Measurements from ENCODE around the gene CDC42SE2.

DNA sequence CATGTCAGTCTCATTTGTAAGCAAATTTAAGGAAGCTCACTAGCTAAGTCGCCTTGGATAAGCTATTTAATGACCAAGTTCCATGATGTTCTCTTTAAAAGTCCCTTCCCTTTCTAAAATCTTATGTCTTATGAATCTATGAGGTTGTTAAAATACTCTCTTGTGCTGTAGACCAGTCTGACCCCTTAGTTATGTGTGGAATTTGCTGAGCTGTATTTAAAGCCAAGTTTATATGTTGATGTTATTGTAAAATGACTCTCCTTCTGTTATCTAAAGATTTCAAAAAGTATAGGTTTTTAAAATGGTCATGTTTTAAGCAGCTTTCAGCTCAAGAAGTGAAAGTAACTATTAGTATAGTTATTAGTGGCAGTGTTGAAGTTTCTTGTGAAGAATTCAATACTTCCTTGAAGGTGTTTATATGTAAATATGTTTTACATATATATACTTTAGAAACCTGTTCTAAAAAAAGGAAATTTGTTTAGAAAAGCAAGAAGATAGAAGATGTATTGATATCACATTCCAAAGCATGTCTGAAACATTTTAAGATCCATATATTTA, 92.2 kb downstream of the CDC42SE2 start:
- TF ChIP-seq, protein P1, sequence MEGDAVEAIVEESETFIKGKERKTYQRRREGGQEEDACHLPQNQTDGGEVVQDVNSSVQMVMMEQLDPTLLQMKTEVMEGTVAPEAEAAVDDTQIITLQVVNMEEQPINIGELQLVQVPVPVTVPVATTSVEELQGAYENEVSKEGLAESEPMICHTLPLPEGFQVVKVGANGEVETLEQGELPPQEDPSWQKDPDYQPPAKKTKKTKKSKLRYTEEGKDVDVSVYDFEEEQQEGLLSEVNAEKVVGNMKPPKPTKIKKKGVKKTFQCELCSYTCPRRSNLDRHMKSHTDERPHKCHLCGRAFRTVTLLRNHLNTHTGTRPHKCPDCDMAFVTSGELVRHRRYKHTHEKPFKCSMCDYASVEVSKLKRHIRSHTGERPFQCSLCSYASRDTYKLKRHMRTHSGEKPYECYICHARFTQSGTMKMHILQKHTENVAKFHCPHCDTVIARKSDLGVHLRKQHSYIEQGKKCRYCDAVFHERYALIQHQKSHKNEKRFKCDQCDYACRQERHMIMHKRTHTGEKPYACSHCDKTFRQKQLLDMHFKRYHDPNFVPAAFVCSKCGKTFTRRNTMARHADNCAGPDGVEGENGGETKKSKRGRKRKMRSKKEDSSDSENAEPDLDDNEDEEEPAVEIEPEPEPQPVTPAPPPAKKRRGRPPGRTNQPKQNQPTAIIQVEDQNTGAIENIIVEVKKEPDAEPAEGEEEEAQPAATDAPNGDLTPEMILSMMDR (IDR thresholded peaks at IDR 0.05) = no peak
- TF ChIP-seq POLR2A (IDR thresholded peaks at IDR 0.05) = no peak
- TF ChIP-seq EP300 (IDR thresholded peaks at IDR 0.05) = no peak
- TF ChIP-seq POLR2AphosphoS5 (IDR thresholded peaks at IDR 0.05) = no peak
